ENCODE data around the gene MB21D2.

MB21D2 gene

DNA sequence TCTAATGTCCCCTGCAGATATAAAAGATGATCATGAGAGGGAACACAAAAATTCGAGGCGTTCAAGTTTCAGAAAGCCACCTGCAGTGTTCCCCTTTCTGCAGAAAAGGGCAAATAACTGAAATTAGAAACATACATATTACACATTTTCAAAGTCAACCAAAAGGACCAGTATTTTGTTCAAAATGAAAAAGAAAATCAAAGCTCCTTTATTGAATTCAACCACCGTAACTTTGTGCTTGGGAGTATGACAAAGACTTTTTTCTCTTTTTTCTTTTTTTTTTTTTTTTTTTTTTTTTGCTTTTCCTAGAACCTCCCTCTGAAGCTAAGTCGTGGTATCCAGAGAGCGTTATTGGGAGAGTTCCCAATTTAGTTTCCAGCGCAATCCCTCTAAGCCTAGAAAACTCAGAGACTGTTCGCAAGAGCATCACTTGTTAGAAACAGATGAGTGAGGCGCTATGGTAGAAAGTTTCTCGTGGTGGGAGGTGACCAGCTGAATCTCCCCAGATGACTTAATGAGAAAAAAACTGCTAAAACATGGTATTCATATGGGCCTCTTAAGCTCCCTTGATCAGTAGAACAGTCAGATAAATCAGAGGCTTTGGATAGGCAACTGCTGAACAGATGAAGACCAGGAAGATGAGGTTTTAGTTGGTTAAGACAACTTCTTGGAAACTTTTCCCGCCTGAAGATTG is 77.4 kb downstream of the MB21D2 start:
- Histone ChIP-seq H3K4me2 (ENCODE audit: low read depth, low read length, poor library complexity, severe bottlenecking) (no peak overlapping the region), H3K9me3 (ENCODE audit: insufficient read depth, low read length) (no peaks in the 10 kb centered on the region), H2AFZ (ENCODE audit: low read depth, low read length, severe bottlenecking) (no peak overlapping the region), H3K27ac (ENCODE audit: low read depth, low read length) (no peak overlapping the region), H3F3A (ENCODE audit: insufficient read depth) (no peaks in the 10 kb centered on the region), H3K36me3 (ENCODE audit: low read length) (no peaks in the 10 kb centered on the region), H3K4me3 (ENCODE audit: insufficient read depth, low read length, poor library complexity, severe bottlenecking) (no peak overlapping the region), H3K9ac (ENCODE audit: low read length) (no peak overlapping the region), H3K27me3 (ENCODE audit: low read length) (no peaks in the 10 kb centered on the region), H4K20me1 (ENCODE audit: low read depth, low read length) (no peaks in the 10 kb centered on the region), H3K9me2 (replicated peaks; ENCODE audit: insufficient read depth, low read length) (no peaks in the 10 kb centered on the region), H3K79me2 (ENCODE audit: insufficient read depth, low read length) (no peaks in the 10 kb centered on the region)
- TF ChIP-seq EZH2phosphoT487 (conservative IDR thresholded peaks at IDR 0.05; ENCODE audit: low read length) = no peak
- TF ChIP-seq, protein P1, sequence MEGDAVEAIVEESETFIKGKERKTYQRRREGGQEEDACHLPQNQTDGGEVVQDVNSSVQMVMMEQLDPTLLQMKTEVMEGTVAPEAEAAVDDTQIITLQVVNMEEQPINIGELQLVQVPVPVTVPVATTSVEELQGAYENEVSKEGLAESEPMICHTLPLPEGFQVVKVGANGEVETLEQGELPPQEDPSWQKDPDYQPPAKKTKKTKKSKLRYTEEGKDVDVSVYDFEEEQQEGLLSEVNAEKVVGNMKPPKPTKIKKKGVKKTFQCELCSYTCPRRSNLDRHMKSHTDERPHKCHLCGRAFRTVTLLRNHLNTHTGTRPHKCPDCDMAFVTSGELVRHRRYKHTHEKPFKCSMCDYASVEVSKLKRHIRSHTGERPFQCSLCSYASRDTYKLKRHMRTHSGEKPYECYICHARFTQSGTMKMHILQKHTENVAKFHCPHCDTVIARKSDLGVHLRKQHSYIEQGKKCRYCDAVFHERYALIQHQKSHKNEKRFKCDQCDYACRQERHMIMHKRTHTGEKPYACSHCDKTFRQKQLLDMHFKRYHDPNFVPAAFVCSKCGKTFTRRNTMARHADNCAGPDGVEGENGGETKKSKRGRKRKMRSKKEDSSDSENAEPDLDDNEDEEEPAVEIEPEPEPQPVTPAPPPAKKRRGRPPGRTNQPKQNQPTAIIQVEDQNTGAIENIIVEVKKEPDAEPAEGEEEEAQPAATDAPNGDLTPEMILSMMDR (IDR thresholded peaks at IDR 0.05; ENCODE audit: insufficient read depth, low read length, poor library complexity, severe bottlenecking) = no peak

DNA sequence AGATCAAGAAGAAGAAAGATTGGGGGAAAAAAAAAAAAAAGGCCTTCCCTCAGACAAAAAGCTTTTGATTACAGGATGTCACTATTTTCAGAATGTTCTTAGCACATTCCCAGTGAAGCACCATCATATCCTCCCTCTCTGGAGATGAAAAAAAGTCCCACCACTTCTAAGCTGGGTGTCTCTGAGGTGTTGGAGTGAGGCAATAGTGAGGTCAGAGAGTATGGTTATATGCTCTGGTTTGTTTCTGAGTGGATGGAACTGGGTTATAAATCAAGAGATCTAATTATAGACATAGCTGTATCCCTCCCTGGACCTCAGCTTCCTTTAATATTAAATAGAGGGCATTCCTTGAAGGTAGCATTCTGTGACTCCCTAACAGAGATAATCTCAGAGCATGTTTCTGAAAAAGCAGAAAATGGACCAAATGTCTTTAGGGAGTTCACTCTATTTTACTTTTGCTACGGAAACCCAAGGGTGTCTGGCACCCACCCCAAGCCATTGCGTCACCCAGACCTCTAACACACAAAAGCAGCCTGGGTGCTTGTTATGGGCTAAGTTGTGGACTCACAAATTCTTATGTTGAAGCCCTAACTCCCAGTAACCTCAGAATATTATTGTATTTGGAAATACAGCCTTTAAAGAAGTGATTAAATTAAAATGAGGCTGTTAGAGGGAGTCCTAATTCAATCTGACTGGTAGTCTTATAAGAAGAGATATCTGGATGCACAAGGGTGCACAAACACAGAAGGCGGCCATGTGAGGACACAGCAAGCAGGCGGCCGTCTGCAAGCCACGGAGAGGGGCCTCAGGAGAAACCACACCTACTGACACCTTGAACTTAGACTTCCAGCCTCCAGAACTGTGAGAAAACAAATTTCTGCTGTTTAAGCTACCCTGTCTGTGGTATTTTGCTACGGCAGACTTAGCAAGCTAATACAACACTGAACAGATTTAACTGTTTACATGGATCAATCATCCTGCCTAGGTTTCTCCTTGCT is 81.5 kb downstream of the MB21D2 start:
- H3K79me2 ChIP-seq (ENCODE audit: insufficient read depth, low read length) = no peaks in the 10 kb centered on the region
- no peak overlapping the region for H3K9ac ChIP-seq (ENCODE audit: low read length)
- H3K27me3 ChIP-seq (ENCODE audit: low read length) = no peaks in the 10 kb centered on the region
- no peak overlapping the region for H3K4me2 ChIP-seq (ENCODE audit: low read depth, low read length, poor library complexity, severe bottlenecking)
- no peaks in the 10 kb centered on the region for H3K36me3 ChIP-seq (ENCODE audit: low read length)
- no peak overlapping the region for H2AFZ ChIP-seq (ENCODE audit: low read depth, low read length, severe bottlenecking)
- H3K9me2 ChIP-seq (replicated peaks; ENCODE audit: insufficient read depth, low read length) = no peaks in the 10 kb centered on the region
- no peaks in the 10 kb centered on the region for H3F3A ChIP-seq (ENCODE audit: insufficient read depth)
- TF ChIP-seq EZH2phosphoT487 (conservative IDR thresholded peaks at IDR 0.05; ENCODE audit: low read length) = no peak
- TF ChIP-seq, protein P1 (IDR thresholded peaks at IDR 0.05; ENCODE audit: insufficient read depth, low read length, poor library complexity, severe bottlenecking) = no peak
- no peaks in the 10 kb centered on the region for H3K9me3 ChIP-seq (ENCODE audit: insufficient read depth, low read length)
- H3K4me3 ChIP-seq (ENCODE audit: insufficient read depth, low read length, poor library complexity, severe bottlenecking) = no peak overlapping the region
- no peaks in the 10 kb centered on the region for H4K20me1 ChIP-seq (ENCODE audit: low read depth, low read length)
- H3K27ac ChIP-seq (ENCODE audit: low read depth, low read length) = no peak overlapping the region

DNA sequence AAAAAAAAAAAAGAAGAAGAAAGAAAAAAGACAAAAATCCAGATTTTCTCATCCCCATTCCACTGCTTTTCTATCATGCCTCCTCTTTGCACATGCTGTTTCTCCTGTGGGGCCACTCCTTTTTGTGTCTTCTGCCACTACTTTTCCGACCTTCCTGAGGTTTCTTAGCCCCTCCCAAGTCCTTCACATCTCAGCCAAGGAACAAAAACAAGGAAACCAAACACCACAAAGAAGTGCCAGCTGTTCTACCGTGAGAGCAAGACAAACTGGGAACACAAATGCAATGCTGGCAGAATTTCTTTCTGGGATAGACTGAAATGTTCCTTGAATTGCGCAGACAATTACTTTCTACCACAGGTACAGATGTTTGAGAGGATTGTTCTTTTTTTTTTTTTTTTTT is 83.2 kb downstream of the MB21D2 start:
- Histone ChIP-seq H3K4me2 (ENCODE audit: low read depth, low read length, poor library complexity, severe bottlenecking) (no peak overlapping the region), H3K4me3 (ENCODE audit: insufficient read depth, low read length, poor library complexity, severe bottlenecking) (no peak overlapping the region), H3F3A (ENCODE audit: insufficient read depth) (no peaks in the 10 kb centered on the region), H3K9ac (ENCODE audit: low read length) (no peak overlapping the region), H3K27me3 (ENCODE audit: low read length) (no peaks in the 10 kb centered on the region), H3K36me3 (ENCODE audit: low read length) (no peaks in the 10 kb centered on the region), H4K20me1 (ENCODE audit: low read depth, low read length) (no peaks in the 10 kb centered on the region), H3K79me2 (ENCODE audit: insufficient read depth, low read length) (no peaks in the 10 kb centered on the region), H2AFZ (ENCODE audit: low read depth, low read length, severe bottlenecking) (no peak overlapping the region), H3K9me3 (ENCODE audit: insufficient read depth, low read length) (no peaks in the 10 kb centered on the region), H3K27ac (ENCODE audit: low read depth, low read length) (no peak overlapping the region), H3K9me2 (replicated peaks; ENCODE audit: insufficient read depth, low read length) (no peaks in the 10 kb centered on the region)
- no peak for TF ChIP-seq EZH2phosphoT487 (conservative IDR thresholded peaks at IDR 0.05; ENCODE audit: low read length)
- TF ChIP-seq, protein P1 (IDR thresholded peaks at IDR 0.05; ENCODE audit: insufficient read depth, low read length, poor library complexity, severe bottlenecking) = no peak

All from SU-DHL-6 (cell line).